Measurements from ENCODE around the gene GTPBP6.

DNA sequence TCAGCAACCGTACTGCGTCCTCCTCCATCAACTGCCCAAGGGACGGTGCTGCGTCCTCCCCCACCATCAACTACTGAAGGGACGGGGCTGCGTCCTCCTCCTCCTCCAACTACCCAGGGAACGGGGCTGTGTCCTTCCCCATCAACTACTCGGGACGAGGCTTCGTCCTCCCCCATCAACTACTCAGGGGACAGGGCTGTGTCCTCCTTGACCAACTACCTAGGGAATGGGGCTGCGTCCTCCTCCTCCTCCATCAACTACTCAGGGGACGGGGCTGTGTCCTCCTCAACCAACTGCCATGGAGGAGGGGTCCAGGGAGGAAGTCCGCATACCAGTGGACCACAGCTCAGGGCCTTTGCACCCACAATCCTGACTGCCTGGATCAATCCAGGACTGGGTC, 43.8 kb upstream of the GTPBP6 start:
- TF ChIP-seq, protein P1, sequence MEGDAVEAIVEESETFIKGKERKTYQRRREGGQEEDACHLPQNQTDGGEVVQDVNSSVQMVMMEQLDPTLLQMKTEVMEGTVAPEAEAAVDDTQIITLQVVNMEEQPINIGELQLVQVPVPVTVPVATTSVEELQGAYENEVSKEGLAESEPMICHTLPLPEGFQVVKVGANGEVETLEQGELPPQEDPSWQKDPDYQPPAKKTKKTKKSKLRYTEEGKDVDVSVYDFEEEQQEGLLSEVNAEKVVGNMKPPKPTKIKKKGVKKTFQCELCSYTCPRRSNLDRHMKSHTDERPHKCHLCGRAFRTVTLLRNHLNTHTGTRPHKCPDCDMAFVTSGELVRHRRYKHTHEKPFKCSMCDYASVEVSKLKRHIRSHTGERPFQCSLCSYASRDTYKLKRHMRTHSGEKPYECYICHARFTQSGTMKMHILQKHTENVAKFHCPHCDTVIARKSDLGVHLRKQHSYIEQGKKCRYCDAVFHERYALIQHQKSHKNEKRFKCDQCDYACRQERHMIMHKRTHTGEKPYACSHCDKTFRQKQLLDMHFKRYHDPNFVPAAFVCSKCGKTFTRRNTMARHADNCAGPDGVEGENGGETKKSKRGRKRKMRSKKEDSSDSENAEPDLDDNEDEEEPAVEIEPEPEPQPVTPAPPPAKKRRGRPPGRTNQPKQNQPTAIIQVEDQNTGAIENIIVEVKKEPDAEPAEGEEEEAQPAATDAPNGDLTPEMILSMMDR (IDR thresholded peaks at IDR 0.05), result no peak
- no peak for TF ChIP-seq ZFX (IDR thresholded peaks at IDR 0.05; ENCODE audit: borderline replicate concordance)
